H1 (cell line): ENCODE data around the gene GTF2H3. TPM values are rescaled to one million over a fixed set of nuclear protein-coding genes. Genes with fewer than 3 reads are reported as not detected.

Experiments used
- BACH1 ChIP-seq: IDR thresholded peaks from 2 replicates; pipeline ENCODE4 v1.6.1; 2012; ENCODE audit warnings: low read length, improper control_type of control experiment
- RBBP5 ChIP-seq: IDR thresholded peaks from 2 replicates; pipeline ENCODE4 v1.7.1; 2012; ENCODE audit warnings: low read depth, mild to moderate bottlenecking, inconsistent platforms, low read length, moderate library complexity, borderline replicate concordance
- SIX5 ChIP-seq: IDR thresholded peaks from 2 replicates; pipeline ENCODE4 v1.6.1; 2011; ENCODE audit warnings: mild to moderate bottlenecking, low read depth, low read length
- polyA plus RNA-seq, 7 experiments: library from polyadenylated mRNA; depleted of rRNA in 3 of 7; stranded (reverse) in 5 of 7; unstranded in 2 of 7; fragments of >200 nt in 5 of 7; fragments of 200-250 nt in 2 of 7; gene quantifications; 1 replicate in 5 of 7; 2 replicates in 1 of 7; 4 replicates in 1 of 7; pipeline versions ENCODE4 v1.2.1 to v1.2.3, GENCODE V29; 2011 to 2013; ENCODE audit warnings: missing spikeins in 2 of 7, mixed read lengths in 2 of 7
- total RNA-seq: library from RNA; stranded (reverse); fragmentation: NEBNext Ultra II Directional; extraction: Animal tissue kit (Norgen Biotek cat#: 25700); gene quantifications from 2 replicates; pipeline ENCODE4 v1.2.1, GENCODE V29; 2021
- TF ChIP-seq, protein P1 (sequence below): IDR thresholded peaks from 2 replicates; pipeline ENCODE4 v1.6.1; 2011; ENCODE audit warnings: low read length, improper control_type of control experiment

Gene GTF2H3
- total and polyA plus RNA-seq, 2 of the 8 experiments (the other 6 are each of a cell fraction or from before 2014, with no cell fraction given), result 21.0 to 32.1 TPM

DNA sequence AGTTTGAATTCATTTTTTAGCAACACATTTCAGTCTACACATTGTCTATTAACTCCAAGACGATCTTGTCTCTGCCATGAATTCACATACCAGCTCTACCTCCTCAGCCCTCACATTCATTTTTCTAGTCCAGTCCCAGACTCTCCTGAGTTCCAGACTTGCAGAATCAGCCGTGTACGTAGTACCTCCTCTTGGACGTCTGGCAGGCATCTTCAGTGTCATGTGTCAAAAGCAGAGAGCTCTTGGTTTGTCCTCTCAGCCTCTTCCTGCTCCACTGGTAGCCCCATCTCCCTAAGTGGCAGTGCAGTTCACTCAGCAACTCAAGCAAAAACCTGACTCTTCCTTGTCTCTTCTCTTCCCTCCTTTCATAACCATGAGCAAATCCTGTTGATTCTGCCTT lies 22.8 kb downstream of the GTF2H3 start (continued):
- TF ChIP-seq BACH1, result no peak
- TF ChIP-seq SIX5, result no peak
- no peak for TF ChIP-seq RBBP5
- TF ChIP-seq, protein P1, sequence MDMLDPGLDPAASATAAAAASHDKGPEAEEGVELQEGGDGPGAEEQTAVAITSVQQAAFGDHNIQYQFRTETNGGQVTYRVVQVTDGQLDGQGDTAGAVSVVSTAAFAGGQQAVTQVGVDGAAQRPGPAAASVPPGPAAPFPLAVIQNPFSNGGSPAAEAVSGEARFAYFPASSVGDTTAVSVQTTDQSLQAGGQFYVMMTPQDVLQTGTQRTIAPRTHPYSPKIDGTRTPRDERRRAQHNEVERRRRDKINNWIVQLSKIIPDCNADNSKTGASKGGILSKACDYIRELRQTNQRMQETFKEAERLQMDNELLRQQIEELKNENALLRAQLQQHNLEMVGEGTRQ, result no peak
- TF ChIP-seq, all 59 proteins: peak for 0
